ENCODE results near the gene AQP5. TPM values are rescaled to one million over a fixed set of nuclear protein-coding genes. Genes with fewer than 3 reads are reported as not detected.

Gene AQP5
- total RNA-seq, 4 donors from 2014 or later = 0.21 TPM; not detected in 3

GRCh38 chr12:49978125-49978524, 16.5 kb downstream of the AQP5 start:
- no peak overlapping the region for H3K27ac ChIP-seq
- peaks cover 0 to 14% (median 4%) of the 10 kb centered on the region in 4 donors for H3K4me1 ChIP-seq
- H3K36me3 ChIP-seq = no peaks in the 10 kb centered on the region
- H3K27me3 ChIP-seq = no peaks in the 10 kb centered on the region
- no peak overlapping the region for H3K4me3 ChIP-seq
- no peaks in the 10 kb centered on the region for H3K9me3 ChIP-seq
- DNase-seq (ENCODE audit: low spot score in 2 of 2) = no peak
- WGBS, 2 donors = 88 to 90% methylated on average over 4 of the region's 4 CpGs
- no peak for TF ChIP-seq POLR2A (IDR thresholded peaks at IDR 0.05)
- TF ChIP-seq EP300 (IDR thresholded peaks at IDR 0.05) = no peak
- TF ChIP-seq CTCF (IDR thresholded peaks at IDR 0.05) = no peak

GRCh38 chr12:49979016-49979586, 17.4 kb downstream of the AQP5 start:
- peaks cover 0 to 16% (median 3%) of the 10 kb centered on the region in 4 donors for H3K4me1 ChIP-seq
- H3K9me3 ChIP-seq = no peaks in the 10 kb centered on the region
- 42 to 67% methylated on average over 10 of the region's 10 CpGs for WGBS, 2 donors
- H3K27ac ChIP-seq = no peak overlapping the region
- H3K4me3 ChIP-seq = no peak overlapping the region
- no peak for DNase-seq (ENCODE audit: low spot score in 2 of 2)
- H3K36me3 ChIP-seq = no peaks in the 10 kb centered on the region
- H3K27me3 ChIP-seq = no peaks in the 10 kb centered on the region
- TF ChIP-seq EP300 (IDR thresholded peaks at IDR 0.05) (no peak), CTCF (IDR thresholded peaks at IDR 0.05) (no peak), POLR2A (IDR thresholded peaks at IDR 0.05) (no peak)

GRCh38 chr12:49979791-49980190, 18.1 kb downstream of the AQP5 start:
- Histone ChIP-seq H3K36me3 (no peaks in the 10 kb centered on the region), H3K27ac (no peak overlapping the region), H3K4me3 (no peak overlapping the region), H3K9me3 (no peaks in the 10 kb centered on the region), H3K4me1 (peaks cover 0 to 14% (median 0%) of the 10 kb centered on the region in 4 donors), H3K27me3 (no peaks in the 10 kb centered on the region)
- DNase-seq (ENCODE audit: low spot score in 2 of 2) = no peak
- TF ChIP-seq CTCF (IDR thresholded peaks at IDR 0.05) (no peak), EP300 (IDR thresholded peaks at IDR 0.05) (no peak), POLR2A (IDR thresholded peaks at IDR 0.05) (no peak)
- WGBS, 2 donors = 85 to 91% methylated on average over 3 of the region's 3 CpGs

- DNase-seq (ENCODE audit: low spot score in 2 of 2) = no peak
- Histone ChIP-seq H3K27ac (no peak overlapping the region), H3K9me3 (no peaks in the 10 kb centered on the region), H3K4me3 (no peak overlapping the region), H3K36me3 (no peaks in the 10 kb centered on the region), H3K27me3 (no peaks in the 10 kb centered on the region), H3K4me1 (peaks cover 0 to 14% (median 0%) of the 10 kb centered on the region in 4 donors)
- 82 to 85% methylated on average over 10 of the region's 10 CpGs for WGBS, 2 donors
- TF ChIP-seq EP300 (IDR thresholded peaks at IDR 0.05) = no peak
- no peak for TF ChIP-seq POLR2A (IDR thresholded peaks at IDR 0.05)
Measured at GRCh38 chr12:49980501-49981349, 19.1 kb downstream of the AQP5 start.

GRCh38 chr12:49982246-49983087, 20.8 kb downstream of the AQP5 start:
- no peaks in the 10 kb centered on the region for H3K27me3 ChIP-seq
- TF ChIP-seq POLR2A (IDR thresholded peaks at IDR 0.05) = no peak
- DNase-seq (ENCODE audit: low spot score in 2 of 2) = no peak
- no peak overlapping the region for H3K4me3 ChIP-seq
- H3K9me3 ChIP-seq = no peaks in the 10 kb centered on the region
- no peaks in the 10 kb centered on the region for H3K36me3 ChIP-seq
- peaks cover 0 to 14% (median 0%) of the 10 kb centered on the region in 4 donors for H3K4me1 ChIP-seq
- 75 to 77% methylated on average over 7 of the region's 7 CpGs for WGBS, 2 donors
- H3K27ac ChIP-seq = no peak overlapping the region
